HepG2 (cell line): ENCODE measurements around the gene ZNF320. TPM values are rescaled to one million over a fixed set of nuclear protein-coding genes. Genes with fewer than 3 reads are reported as not detected.
"Not testable (repeated sequence)": the region's sequence is repeated elsewhere in the genome, so short reads cannot be mapped to it uniquely, and the experiment has no call there.

ENCODE experiments used
- ELF3 ChIP-seq: IDR thresholded peaks from 2 replicates; pipeline ENCODE4 v1.6.1; 2016; ENCODE audit warnings: missing genetic modification reagents, missing compliant biosample characterization
- FOSL2 ChIP-seq: sonication (generic); formaldehyde crosslinking; IDR thresholded peaks from 2 replicates; pipeline ENCODE4 v1.4.0; 2020; ENCODE audit warnings: missing genetic modification reagents
- GATAD2A ChIP-seq: IDR thresholded peaks from 2 replicates; pipeline ENCODE4 v1.6.1; 2016
- HDAC1 ChIP-seq: sonication (generic); formaldehyde crosslinking; IDR thresholded peaks from 2 replicates; pipeline ENCODE4 v1.5.1; 2020; ENCODE audit warnings: mild to moderate bottlenecking, missing genetic modification reagents
- MED1 ChIP-seq: sonication (generic); formaldehyde crosslinking; IDR thresholded peaks from 2 replicates; pipeline ENCODE4 v1.4.0; 2020; ENCODE audit warnings: missing genetic modification reagents
- MXD4 ChIP-seq: IDR thresholded peaks from 2 replicates; pipeline ENCODE4 v1.6.1; 2016; ENCODE audit warnings: mild to moderate bottlenecking, missing biosample characterization, missing genetic modification reagents
- PHF20 ChIP-seq: sonication (generic); formaldehyde crosslinking; IDR thresholded peaks from 2 replicates; pipeline ENCODE4 v1.5.0; 2020; ENCODE audit warnings: mild to moderate bottlenecking, missing genetic modification reagents
- POLR2A ChIP-seq, 2 experiments: IDR thresholded peaks; 2 replicates each; pipeline ENCODE4 v1.6.1; 2011; ENCODE audit warnings: low read depth in 2 of 2, low read length in 2 of 2, mild to moderate bottlenecking in 1 of 2, moderate library complexity in 1 of 2; ENCODE audit not compliant: insufficient read depth in 1 of 2
- SIN3A ChIP-seq: IDR thresholded peaks from 2 replicates; pipeline ENCODE4 v1.6.1; 2011; ENCODE audit warnings: low read depth, mild to moderate bottlenecking, control low read depth, low read length, borderline replicate concordance
- SOX6 ChIP-seq, 2 experiments: fragments of 450-650 bp in 1 of 2; sonication (generic) in 1 of 2; formaldehyde crosslinking in 1 of 2; IDR thresholded peaks; 2 replicates each; pipeline versions ENCODE4 v1.4.0 to v1.6.1; 2017 to 2020; ENCODE audit warnings: antibody characterized with exemption in 1 of 2, mild to moderate bottlenecking in 1 of 2, missing genetic modification reagents in 1 of 2
- SRY ChIP-seq: sonication (generic); formaldehyde crosslinking; IDR thresholded peaks from 2 replicates; pipeline ENCODE4 v1.8.0; 2022; ENCODE audit warnings: mild to moderate bottlenecking, missing genetic modification reagents
- TBX2 ChIP-seq: sonication (generic); formaldehyde crosslinking; IDR thresholded peaks from 2 replicates; pipeline ENCODE4 v1.5.0; 2020; ENCODE audit warnings: missing genetic modification reagents, mild to moderate bottlenecking, borderline replicate concordance
- THAP11 ChIP-seq: IDR thresholded peaks from 2 replicates; pipeline ENCODE4 v1.6.1; 2016; ENCODE audit warnings: missing biosample characterization, missing genetic modification reagents
- ZFX ChIP-seq: sonication (generic); formaldehyde crosslinking; IDR thresholded peaks from 2 replicates; pipeline ENCODE4 v1.4.0; 2020; ENCODE audit warnings: mild to moderate bottlenecking, low read depth, missing genetic modification reagents, moderate library complexity
- ZNF607 ChIP-seq: sonication (generic); formaldehyde crosslinking; IDR thresholded peaks from 2 replicates; pipeline ENCODE4 v1.5.1; 2020; ENCODE audit warnings: missing genetic modification reagents, mild to moderate bottlenecking, borderline replicate concordance
- ZNF772 ChIP-seq: sonication (generic); formaldehyde crosslinking; IDR thresholded peaks from 2 replicates; pipeline ENCODE4 v1.5.0; 2020; ENCODE audit warnings: mild to moderate bottlenecking, missing genetic modification reagents
- polyA plus RNA-seq, 8 experiments: library from polyadenylated mRNA; depleted of rRNA in 3 of 8; stranded (reverse) in 7 of 8; unstranded in 1 of 8; fragments of >200 nt; fragmentation: Illumina TruSeq in 4 of 8; extraction: Trizol in 4 of 8; gene quantifications; 2 replicates each; pipeline versions ENCODE4 v1.2.1 to v1.2.3, GENCODE V29; 2011 to 2016; ENCODE audit warnings: low read depth in 4 of 8, missing spikeins in 1 of 8, mixed read lengths in 1 of 8; ENCODE audit not compliant: insufficient read depth in 1 of 8
- total RNA-seq, 5 experiments: library from RNA; depleted of rRNA; stranded (reverse); fragments of >200 nt; fragmentation: Illumina TruSeq; extraction: Trizol; gene quantifications; 2 replicates each; pipeline ENCODE4 v1.2.3, GENCODE V29; 2016; ENCODE audit warnings: low read depth in 1 of 5
- TF ChIP-seq, protein P1 (sequence below): IDR thresholded peaks from 2 replicates; pipeline ENCODE4 v1.6.1; 2018; ENCODE audit warnings: missing genetic modification reagents, mild to moderate bottlenecking, missing compliant biosample characterization
- TF ChIP-seq, protein P2 (sequence below): IDR thresholded peaks from 2 replicates; pipeline ENCODE4 v1.6.1; 2016; ENCODE audit warnings: mild to moderate bottlenecking, missing biosample characterization, missing genetic modification reagents
- TF ChIP-seq, protein P3 (sequence below): sonication (generic); formaldehyde crosslinking; IDR thresholded peaks from 2 replicates; pipeline ENCODE4 v1.5.1; 2020; ENCODE audit warnings: mild to moderate bottlenecking, missing genetic modification reagents, moderate library complexity
- TF ChIP-seq, protein P4 (sequence below): IDR thresholded peaks from 2 replicates; pipeline ENCODE4 v1.6.1; 2016; ENCODE audit warnings: low read depth
- TF ChIP-seq, protein P5 (sequence below): IDR thresholded peaks from 2 replicates; pipeline ENCODE4 v1.6.1; 2016; ENCODE audit warnings: missing genetic modification reagents, missing compliant biosample characterization

ZNF320 gene
- total and polyA plus RNA-seq, 2 of the 13 experiments (the other 11 are each of a cell fraction or from before 2014, with no cell fraction given): 0.49 TPM; not detected in 1

DNA sequence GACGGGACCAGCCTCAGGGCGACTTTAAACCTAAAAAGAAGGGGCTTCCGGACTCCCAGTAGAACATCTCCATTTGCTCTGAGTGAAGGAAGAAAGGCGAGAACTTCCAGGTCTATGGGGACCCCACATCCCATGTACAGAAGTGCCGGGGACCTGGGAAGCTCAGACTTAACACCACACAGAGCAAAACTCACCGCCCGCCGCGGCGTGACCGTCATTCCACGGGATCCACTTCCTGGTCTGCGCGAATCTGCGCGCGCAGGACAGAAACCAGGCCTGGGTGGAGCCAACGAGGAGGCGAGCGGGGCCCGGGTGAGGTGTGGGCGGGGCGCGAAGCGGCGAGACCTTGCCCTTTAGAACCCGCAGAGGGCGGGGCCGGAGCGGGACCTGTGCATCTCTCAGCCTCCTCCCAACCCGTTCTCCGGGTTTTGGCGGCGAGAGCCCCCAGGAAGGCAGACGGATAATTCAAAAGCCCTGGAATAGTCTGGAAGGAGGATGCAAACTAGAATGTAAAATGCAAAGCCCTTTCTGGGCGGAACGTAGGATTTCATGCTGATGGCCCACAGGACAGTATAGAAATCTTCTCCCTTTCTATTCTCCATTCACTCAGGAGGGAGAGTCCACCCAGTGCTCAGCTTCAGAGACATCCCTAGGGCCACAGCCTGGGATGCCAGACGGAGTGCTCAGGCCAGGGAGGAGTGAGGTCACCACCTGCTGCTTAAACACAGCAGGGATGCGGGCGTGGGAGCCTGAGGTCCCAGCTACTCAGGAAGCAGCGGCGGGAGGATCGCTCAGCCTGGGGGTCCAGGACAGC is 39.9 kb downstream of the ZNF320 start, which contains the start of gene ZNF468 (continued):
- TF ChIP-seq, protein P1, sequence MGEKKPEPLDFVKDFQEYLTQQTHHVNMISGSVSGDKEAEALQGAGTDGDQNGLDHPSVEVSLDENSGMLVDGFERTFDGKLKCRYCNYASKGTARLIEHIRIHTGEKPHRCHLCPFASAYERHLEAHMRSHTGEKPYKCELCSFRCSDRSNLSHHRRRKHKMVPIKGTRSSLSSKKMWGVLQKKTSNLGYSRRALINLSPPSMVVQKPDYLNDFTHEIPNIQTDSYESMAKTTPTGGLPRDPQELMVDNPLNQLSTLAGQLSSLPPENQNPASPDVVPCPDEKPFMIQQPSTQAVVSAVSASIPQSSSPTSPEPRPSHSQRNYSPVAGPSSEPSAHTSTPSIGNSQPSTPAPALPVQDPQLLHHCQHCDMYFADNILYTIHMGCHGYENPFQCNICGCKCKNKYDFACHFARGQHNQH (CRISPR knock-in tag): 0 out of 2 replicates have a peak, but pooled peaks have one; percentile 37
- TF ChIP-seq, protein P2, sequence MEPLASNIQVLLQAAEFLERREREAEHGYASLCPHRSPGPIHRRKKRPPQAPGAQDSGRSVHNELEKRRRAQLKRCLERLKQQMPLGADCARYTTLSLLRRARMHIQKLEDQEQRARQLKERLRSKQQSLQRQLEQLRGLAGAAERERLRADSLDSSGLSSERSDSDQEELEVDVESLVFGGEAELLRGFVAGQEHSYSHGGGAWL (CRISPR knock-in tag): peak; percentile 44; the same call in 1 of the 2 replicates
- TF ChIP-seq MXD4 (CRISPR knock-in tag): peak; percentile 55; the same call in 1 of the 2 replicates
- TF ChIP-seq ELF3 (CRISPR knock-in tag): peak; percentile 85
- TF ChIP-seq SIN3A: peak; percentile 56; the same call in 1 of the 2 replicates
- peak; percentile 64; the same call in 1 of the 2 replicates for TF ChIP-seq ZNF772 (CRISPR knock-in tag)
- peak; percentile 57; the same call in 1 of the 2 replicates for TF ChIP-seq THAP11
- TF ChIP-seq, protein P3, sequence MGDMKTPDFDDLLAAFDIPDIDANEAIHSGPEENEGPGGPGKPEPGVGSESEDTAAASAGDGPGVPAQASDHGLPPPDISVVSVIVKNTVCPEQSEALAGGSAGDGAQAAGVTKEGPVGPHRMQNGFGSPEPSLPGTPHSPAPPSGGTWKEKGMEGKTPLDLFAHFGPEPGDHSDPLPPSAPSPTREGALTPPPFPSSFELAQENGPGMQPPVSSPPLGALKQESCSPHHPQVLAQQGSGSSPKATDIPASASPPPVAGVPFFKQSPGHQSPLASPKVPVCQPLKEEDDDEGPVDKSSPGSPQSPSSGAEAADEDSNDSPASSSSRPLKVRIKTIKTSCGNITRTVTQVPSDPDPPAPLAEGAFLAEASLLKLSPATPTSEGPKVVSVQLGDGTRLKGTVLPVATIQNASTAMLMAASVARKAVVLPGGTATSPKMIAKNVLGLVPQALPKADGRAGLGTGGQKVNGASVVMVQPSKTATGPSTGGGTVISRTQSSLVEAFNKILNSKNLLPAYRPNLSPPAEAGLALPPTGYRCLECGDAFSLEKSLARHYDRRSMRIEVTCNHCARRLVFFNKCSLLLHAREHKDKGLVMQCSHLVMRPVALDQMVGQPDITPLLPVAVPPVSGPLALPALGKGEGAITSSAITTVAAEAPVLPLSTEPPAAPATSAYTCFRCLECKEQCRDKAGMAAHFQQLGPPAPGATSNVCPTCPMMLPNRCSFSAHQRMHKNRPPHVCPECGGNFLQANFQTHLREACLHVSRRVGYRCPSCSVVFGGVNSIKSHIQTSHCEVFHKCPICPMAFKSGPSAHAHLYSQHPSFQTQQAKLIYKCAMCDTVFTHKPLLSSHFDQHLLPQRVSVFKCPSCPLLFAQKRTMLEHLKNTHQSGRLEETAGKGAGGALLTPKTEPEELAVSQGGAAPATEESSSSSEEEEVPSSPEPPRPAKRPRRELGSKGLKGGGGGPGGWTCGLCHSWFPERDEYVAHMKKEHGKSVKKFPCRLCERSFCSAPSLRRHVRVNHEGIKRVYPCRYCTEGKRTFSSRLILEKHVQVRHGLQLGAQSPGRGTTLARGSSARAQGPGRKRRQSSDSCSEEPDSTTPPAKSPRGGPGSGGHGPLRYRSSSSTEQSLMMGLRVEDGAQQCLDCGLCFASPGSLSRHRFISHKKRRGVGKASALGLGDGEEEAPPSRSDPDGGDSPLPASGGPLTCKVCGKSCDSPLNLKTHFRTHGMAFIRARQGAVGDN (CRISPR knock-in tag): peak; percentile 68
- TF ChIP-seq, protein P4, sequence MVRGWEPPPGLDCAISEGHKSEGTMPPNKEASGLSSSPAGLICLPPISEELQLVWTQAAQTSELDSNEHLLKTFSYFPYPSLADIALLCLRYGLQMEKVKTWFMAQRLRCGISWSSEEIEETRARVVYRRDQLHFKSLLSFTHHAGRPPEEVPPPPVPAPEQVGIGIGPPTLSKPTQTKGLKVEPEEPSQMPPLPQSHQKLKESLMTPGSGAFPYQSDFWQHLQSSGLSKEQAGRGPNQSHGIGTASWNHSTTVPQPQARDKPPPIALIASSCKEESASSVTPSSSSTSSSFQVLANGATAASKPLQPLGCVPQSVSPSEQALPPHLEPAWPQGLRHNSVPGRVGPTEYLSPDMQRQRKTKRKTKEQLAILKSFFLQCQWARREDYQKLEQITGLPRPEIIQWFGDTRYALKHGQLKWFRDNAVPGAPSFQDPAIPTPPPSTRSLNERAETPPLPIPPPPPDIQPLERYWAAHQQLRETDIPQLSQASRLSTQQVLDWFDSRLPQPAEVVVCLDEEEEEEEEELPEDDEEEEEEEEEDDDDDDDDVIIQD: peak; percentile 65; the same call in 1 of the 2 replicates
- peak; percentile 35; the same call in 1 of the 2 replicates for TF ChIP-seq GATAD2A (CRISPR knock-in tag)
- peak; percentile 49; the same call in 1 of the 2 replicates for TF ChIP-seq TBX2 (CRISPR knock-in tag)
- TF ChIP-seq FOSL2 (CRISPR knock-in tag): 0 out of 2 replicates have a peak, but pooled peaks have one; percentile 14
- peak; percentile 79 for TF ChIP-seq HDAC1 (CRISPR knock-in tag)
- TF ChIP-seq ZFX: 0 out of 2 replicates have a peak, but pooled peaks have one; percentile 34
- peak; percentile 52; the same call in 1 of the 2 replicates for TF ChIP-seq SRY (CRISPR knock-in tag)
- 0 out of 2 replicates have a peak, but pooled peaks have one; percentile 52 for TF ChIP-seq ZNF607
- TF ChIP-seq MED1: peak; percentile 50; the same call in 1 of the 2 replicates
- TF ChIP-seq PHF20: peak; percentile 66
- TF ChIP-seq, protein P5, sequence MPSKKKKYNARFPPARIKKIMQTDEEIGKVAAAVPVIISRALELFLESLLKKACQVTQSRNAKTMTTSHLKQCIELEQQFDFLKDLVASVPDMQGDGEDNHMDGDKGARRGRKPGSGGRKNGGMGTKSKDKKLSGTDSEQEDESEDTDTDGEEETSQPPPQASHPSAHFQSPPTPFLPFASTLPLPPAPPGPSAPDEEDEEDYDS (CRISPR knock-in tag): 0 out of 2 replicates have a peak, but pooled peaks have one; percentile 26
- TF ChIP-seq POLR2A (IDR thresholded peaks at IDR 0.05; ENCODE audit: insufficient read depth in 1 of 2, low read depth in 2 of 2, low read length in 2 of 2): peak; percentile 54 to 78
- TF ChIP-seq SOX6 (IDR thresholded peaks at IDR 0.05): not testable (repeated sequence)
- TF ChIP-seq SOX6 (CRISPR knock-in tag; IDR thresholded peaks at IDR 0.05): peak; percentile 31; the same call in 1 of the 2 replicates
